Cardiac muscle cell (in vitro differentiated cells and primary cell): ENCODE measurements around the gene ASCC3. TPM values are rescaled to one million over a fixed set of nuclear protein-coding genes. Genes with fewer than 3 reads are reported as not detected.

Experiments
- DNase-seq, 2 donors: peaks; one replicate each; pipeline versions ENCODE4 v3.0.0 to v3.0.0-alpha.2; 2010 to 2017; ENCODE audit warnings: low read depth in 1 of 2, low spot score in 1 of 2
- H3K27ac ChIP-seq: fragments of 200-600 bp; sonication (generic); 2 replicates; pipeline ENCODE4 v1.5.1; 2016
- H3K27me3 ChIP-seq: fragments of 200-600 bp; sonication (generic); 2 replicates; pipeline ENCODE4 v1.6.0; 2016; ENCODE audit warnings: control low read depth
- H3K36me3 ChIP-seq: fragments of 200-600 bp; sonication (generic); 2 replicates; pipeline ENCODE4 v1.5.1; 2016; ENCODE audit warnings: control low read depth
- H3K4me1 ChIP-seq: fragments of 200-600 bp; sonication (generic); 2 replicates; pipeline ENCODE4 v1.8.1; 2017; ENCODE audit warnings: low read depth, mild to moderate bottlenecking, mixed run types
- H3K4me3 ChIP-seq: fragments of 200-600 bp; sonication (generic); 2 replicates; pipeline ENCODE4 v1.5.1; 2016; ENCODE audit warnings: mild to moderate bottlenecking
- H3K9me3 ChIP-seq: fragments of 200-600 bp; sonication (generic); 2 replicates; pipeline ENCODE4 v1.5.1; 2017; ENCODE audit warnings: low read depth, mild to moderate bottlenecking, control low read depth
- CTCF ChIP-seq: IDR thresholded peaks from 2 replicates; pipeline ENCODE4 v1.5.1; 2012; ENCODE audit warnings: low read depth, mild to moderate bottlenecking, low read length
- polyA plus RNA-seq: library from polyadenylated mRNA; unstranded; fragments of >200 nt; fragmentation: Nextera tagmentation; extraction: Ambion mirVana; gene quantifications from 2 replicates; pipeline ENCODE4 v1.2.1, GENCODE V29; 2016
- total RNA-seq: library from RNA; depleted of rRNA; stranded (reverse); fragments of >200 nt; gene quantifications from 2 replicates; pipeline ENCODE4 v1.2.3, GENCODE V29; 2016

ASCC3 gene
- total and polyA plus RNA-seq, 2 experiments from 2014 or later = 29.3 to 33.7 TPM

GRCh38 chr6:100506651-100507050, 374.5 kb downstream of the ASCC3 start:
- Histone ChIP-seq H3K27me3 (no peaks in the 10 kb centered on the region), H3K36me3 (peaks cover 11% of the 10 kb centered on the region), H3K9me3 (no peaks in the 10 kb centered on the region), H3K4me1 (no peaks in the 10 kb centered on the region), H3K4me3 (no peak overlapping the region), H3K27ac (no peak overlapping the region)
- no peak for TF ChIP-seq CTCF
- DNase-seq = peak in 1 of 2 donors; percentile 51

- peak in 1 of 2 donors; percentile 85 for DNase-seq
- Histone ChIP-seq H3K36me3 (peaks cover 8% of the 10 kb centered on the region), H3K4me1 (no peaks in the 10 kb centered on the region), H3K4me3 (no peak overlapping the region), H3K27ac (no peak overlapping the region), H3K27me3 (no peaks in the 10 kb centered on the region), H3K9me3 (no peaks in the 10 kb centered on the region)
- TF ChIP-seq CTCF = no peak
These were observed 376.1 kb downstream of the ASCC3 start for GRCh38 chr6:100504786-100505737.

- Histone ChIP-seq H3K4me3 (no peak overlapping the region), H3K9me3 (no peaks in the 10 kb centered on the region), H3K27ac (no peak overlapping the region), H3K27me3 (no peaks in the 10 kb centered on the region), H3K36me3 (no peaks in the 10 kb centered on the region), H3K4me1 (no peaks in the 10 kb centered on the region)
- DNase-seq = no peak
- no peak for TF ChIP-seq CTCF
These were observed 378.0 kb downstream of the ASCC3 start for GRCh38 chr6:100503043-100503705.

- H3K27ac ChIP-seq = no peak overlapping the region
- H3K9me3 ChIP-seq = no peaks in the 10 kb centered on the region
- no peak for DNase-seq
- no peaks in the 10 kb centered on the region for H3K4me1 ChIP-seq
- no peak for TF ChIP-seq CTCF
- no peak overlapping the region for H3K4me3 ChIP-seq
- no peaks in the 10 kb centered on the region for H3K36me3 ChIP-seq
- no peaks in the 10 kb centered on the region for H3K27me3 ChIP-seq
These were observed 387.8 kb downstream of the ASCC3 start for GRCh38 chr6:100493206-100493888.

- DNase-seq = no peak
- TF ChIP-seq CTCF = no peak
- no peaks in the 10 kb centered on the region for H3K4me1 ChIP-seq
- H3K9me3 ChIP-seq = no peaks in the 10 kb centered on the region
- H3K4me3 ChIP-seq = no peak overlapping the region
- H3K27me3 ChIP-seq = no peaks in the 10 kb centered on the region
- H3K27ac ChIP-seq = no peak overlapping the region
- H3K36me3 ChIP-seq = no peaks in the 10 kb centered on the region
These were observed 389.0 kb downstream of the ASCC3 start for GRCh38 chr6:100491952-100492670.
